NOMO-1 treated with dmso at 0.1 percent for 144 hours (cell line): ENCODE results near the gene GYPA.
"Not testable (repeated sequence)": the region's sequence is repeated elsewhere in the genome, so short reads cannot be mapped to it uniquely, and the experiment has no call there.

Source experiments
- DNase-seq: peaks from one replicate; lab custom pipeline; 2025; ENCODE audit not compliant: unreplicated experiment; lab: John Stamatoyannopoulos, UW

GYPA gene

DNA sequence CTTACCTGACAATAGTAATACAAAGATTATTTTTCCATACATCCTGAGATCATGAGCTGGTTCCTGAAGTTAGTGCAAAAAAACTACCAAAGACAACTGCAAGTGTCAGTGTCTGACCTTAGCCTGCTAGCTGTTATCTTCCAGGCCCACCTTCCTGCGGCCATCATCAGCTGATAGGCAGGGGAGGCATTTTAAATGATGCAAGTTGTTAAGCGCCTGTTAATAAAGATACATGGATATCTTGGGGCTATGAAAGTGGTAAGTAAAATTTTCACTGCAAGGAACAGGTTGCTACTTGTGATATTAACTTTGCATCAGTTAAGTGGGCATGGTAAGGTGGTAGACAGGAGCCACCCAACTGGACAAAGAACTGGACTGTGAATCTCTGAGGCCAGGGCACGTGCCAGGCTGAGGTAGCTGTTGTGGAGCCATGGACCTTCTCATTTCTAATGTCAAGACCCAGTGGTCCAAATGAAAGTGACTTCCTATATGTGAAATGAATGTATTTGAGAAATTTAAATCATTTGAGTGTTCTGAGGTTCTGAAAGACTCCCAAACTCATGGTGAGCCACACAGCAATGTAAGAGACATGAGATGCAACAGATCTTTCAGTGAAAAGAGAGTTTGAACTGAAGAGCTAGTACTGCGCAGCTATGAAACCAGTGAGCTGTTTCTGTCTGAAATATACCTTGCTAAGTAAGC lies at the start of gene GYPA:
TSS of gene GYPA (minus strand) at position 125 of the 702 bp plus-strand sequence. CDS start at position 42, 83 bp downstream.
- not testable (repeated sequence) for DNase-seq

DNA sequence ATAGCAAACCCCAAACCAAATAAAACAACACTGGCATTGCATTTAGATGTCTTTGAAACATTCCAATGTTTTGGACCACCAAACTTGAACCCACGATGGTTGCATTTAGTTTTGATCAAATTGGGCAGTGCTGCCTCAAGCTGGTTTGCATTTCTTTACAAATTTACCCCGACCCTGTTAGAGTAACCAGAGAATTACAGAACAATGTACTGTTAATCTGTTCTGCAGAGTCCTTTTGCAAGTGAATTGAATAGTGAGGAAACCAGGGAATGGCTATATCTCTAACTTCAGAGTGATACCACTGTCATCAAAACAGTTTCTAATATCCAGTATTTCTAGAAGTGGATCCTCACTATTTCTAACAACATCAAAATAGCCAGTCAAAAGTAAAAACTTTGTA lies 49.5 kb upstream of the GYPA start:
- DNase-seq, result no peak

DNA sequence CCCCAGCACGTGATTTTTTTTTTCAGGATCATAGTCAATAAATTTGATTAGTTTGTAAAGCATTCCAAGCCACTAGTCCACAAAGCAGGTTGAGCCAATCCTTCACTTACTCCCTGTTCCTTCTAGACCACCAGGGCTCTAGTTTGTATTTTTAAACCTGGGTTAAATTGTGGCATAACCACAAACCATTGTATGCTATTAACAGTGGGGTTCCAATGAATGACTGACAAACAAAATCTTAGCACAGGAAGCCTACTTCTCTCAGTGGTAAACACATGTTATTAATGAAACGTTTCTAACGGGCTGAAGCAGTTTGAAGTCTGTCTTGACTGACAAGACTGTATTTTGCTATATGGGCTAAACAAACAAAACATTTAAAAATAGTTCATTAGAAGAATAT lies 48.6 kb upstream of the GYPA start:
- DNase-seq, result no peak

DNA sequence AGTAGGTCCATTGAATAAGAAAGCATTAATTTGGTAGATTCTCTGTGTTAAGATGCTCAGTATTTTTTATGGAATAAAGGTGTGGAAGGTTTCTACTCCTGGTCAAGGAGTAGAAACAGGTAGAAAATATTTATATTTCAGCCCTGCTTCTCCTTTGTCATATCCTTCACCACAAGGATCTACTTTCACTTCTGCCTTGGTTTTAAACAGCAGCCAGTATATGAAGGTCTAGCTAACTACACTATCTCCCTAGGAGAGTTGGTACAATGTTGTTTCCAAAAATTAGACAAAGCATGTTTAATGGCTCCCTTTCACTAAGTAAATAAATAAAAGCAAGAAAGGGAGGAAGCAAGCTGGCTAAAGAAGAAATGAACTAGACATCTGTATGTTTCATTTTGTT lies 44.6 kb upstream of the GYPA start:
- no peak for DNase-seq

DNA sequence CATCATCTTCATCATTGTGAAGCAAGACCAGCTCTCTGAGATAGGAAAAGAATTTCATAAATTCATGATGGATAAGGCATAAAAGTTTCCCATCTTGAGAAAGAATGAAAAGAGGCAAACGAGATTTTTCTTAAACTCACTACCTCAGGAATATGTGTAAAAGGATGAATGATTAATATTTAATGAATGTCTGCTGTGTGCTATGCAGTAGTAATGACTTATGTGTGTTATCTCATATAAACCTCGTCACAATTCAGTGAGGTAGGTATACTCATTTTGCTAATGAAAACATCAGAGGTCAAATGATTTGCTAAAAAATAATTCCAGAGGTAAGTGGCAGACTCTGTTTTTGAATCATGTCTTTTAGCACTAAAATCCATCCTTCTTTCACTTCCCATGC lies 42.6 kb upstream of the GYPA start:
- DNase-seq, result no peak

DNA sequence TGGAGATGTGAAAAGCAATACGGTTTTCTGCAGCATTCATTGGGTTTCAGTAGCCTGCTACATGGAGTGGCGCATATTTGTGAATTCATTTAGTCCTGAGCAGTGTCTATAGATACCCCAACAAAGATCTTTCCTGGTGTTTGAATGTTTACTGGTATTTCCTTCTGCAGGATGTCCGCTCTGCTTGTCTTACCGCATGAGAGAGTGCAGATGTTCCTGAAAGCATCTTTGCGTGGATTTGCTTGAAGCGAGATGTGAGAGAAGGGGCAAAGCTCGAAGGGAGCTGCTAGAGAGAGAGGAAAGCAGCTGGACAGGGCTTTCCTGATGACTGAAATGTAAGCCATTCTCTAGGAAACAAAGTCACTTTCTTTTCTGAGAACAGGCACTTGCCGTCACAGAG lies 40.9 kb upstream of the GYPA start:
- no peak for DNase-seq

DNA sequence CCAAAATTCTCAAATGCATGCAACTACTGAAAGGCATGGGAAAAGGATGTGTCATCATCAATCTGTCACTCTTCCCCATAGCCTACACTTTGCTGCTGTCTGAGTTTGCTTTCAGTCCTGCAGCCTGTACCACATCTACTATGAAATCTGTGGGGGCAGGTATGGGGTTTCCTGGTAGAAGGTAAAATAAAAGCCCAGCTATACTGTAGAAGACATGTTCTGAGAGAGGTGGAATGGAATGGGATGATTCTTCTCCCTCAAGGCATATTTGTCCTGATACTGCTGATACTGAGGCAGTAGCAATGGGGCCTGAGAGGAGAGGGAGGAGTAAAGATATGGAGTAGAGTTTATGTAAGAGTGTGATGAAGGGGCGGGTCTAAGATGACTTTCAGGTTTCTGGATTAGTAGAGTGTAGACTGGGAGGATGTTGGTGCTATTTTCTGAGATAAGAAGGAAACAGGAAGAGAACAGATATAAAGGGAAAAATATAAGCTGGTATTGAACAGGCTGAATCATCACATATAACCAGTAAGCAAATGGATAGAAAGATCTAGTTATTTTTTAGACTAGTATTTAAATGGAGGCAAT lies 38.7 kb upstream of the GYPA start:
- DNase-seq, result no peak

DNA sequence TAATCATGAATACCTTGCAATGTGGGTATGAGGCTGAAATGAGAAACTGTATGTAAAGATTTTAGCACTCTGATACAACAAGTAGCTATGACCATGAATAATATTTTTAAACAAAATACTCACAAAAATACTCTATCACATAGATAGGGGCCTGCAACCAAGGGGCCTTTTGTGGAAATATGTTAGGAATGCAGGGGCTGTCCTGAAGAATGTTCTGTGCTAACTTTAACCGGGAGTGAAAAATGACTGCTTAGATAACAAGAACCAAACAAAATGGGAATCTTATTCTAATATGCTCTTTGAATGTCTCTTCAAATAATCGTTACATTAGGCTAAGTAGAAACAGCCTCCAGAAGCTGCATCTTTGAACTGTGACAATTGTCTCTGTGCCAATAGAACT lies 37.9 kb upstream of the GYPA start:
- no peak for DNase-seq

DNA sequence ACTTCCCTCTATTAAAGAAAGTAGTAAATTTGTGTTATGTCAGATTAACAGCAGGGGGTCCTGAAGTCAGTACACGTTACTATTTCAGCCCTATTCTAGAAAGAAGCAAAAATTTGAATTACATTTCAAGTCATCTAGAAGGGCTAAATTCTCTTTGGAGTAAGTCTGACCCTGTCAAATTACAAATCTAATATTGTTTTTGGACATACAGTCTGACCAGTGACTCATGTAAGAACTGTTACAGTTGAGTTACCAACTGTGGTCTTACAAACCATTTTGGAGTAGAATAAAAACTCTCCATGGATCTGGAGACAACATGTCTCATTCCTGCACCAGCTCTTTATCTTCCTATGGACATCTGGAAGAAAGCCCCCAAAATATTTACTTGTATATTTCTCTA lies 36.0 kb upstream of the GYPA start:
- DNase-seq, result no peak

DNA sequence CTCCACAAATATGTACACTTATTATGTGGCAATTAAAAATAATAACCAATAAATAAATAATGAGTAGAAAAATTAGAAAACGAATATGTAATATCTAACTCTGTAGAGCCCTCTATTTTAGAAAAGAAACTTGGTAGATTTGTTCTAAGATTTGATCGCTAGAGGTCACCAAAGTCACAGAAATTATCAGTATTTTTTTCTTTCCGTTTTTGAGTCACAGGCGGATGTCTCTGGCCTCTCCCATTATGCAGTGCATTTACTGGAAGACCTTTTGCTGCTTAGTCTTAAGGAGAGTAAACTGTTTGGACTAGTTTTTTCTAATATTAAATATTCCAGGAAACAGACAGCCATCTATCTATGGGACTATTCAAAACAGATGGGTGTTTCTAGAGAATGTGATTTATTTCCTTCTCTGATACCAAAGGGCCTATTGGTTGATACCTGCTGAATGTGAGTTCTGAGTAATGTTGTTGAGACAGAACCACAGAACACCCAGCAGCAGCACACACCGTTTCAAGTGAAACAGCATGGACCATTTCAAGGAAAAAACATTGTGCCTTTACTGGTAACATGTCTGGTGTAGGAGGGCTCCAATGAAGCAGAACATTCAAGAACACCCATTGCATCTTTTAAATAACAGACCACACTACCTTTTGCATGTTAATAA lies 34.0 kb upstream of the GYPA start:
- peak; percentile 30 for DNase-seq

DNA sequence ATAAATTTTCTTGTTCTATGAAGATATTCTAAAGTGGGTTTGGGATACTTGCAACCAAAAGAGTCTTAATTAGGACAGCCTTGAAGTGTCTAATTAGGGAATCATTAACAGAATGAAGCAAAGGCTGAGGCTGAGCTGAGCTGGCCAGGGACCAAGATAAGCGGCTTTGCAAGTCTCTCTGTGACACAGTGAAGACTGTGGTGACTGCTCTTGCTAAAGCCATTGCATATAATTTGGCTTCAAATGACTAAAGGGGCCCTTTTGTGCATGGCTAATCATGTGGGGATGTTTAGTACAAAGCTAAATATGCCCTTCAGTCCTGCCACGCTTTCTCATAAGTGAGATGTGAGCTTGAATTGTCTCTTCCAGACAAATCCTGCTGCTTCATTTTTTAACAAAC lies 31.2 kb upstream of the GYPA start:
- DNase-seq, result no peak

DNA sequence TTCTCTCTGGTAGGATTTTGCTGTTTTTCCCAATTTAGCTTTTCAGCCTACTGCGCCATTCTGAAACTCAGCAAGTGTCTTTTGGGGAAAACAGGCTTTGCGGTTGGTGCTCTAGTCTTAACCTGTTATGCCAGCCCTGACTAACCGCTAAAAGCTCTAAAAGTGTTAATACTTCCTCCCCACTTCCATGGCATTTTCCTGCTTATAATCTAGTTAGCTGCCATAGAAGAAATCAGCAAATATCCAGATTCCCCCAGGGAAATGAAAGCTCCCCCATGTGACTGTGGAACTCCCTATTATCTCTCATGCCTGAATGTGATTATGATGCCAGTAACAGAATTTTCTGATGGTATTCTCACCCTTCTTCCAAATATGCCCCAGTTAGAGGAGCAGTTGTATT lies 28.7 kb upstream of the GYPA start:
- no peak for DNase-seq

DNA sequence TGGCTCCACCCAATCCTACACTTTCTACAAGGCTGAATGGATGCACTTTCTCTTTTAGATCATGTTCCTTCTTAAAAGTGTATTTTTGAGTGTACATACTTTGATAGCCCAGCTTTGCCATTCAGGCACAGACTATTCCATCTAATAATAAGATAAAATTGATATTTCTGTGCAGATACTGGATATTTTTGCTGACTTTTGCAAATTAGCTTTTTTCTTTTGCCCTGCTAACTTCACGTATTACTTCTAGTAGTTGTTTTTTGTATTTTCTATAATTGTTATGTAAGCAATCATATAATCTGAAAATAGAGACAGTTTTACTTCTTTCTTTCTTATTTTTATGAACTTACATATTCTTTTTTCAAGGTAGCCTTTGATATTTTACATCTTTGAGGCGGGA lies 13.5 kb upstream of the GYPA start:
- DNase-seq, result no peak

DNA sequence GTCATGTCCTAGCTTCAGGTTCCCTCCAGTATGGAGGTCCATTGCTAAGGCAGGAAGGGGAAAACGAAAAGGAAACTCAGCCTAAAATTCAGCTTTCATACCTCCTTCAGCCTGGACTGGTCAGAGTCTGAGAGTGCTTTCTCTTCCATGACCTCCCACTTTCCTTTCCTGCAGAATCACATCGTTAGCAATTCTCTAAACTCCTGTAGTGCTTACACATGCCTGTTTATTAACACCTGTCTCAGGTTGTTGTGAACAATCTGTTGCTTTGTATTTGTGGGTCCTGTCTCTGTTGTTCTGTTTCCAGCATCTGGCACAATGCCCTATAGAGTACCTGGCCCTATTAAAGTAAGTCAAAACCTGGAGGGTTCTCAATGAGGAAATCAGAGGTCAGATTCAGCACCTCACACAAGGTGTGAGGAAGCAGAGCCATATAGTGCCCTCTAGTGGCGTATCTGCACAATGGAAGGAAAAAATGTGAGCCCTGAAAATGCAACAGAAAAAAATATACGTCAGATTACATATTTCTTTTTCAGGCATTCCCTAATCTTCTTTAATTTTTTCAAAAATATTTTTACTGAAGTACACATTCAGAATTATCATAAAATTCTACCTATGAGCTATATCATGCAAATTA lies 2.3 kb upstream of the GYPA start:
- peak; percentile 1 for DNase-seq

DNA sequence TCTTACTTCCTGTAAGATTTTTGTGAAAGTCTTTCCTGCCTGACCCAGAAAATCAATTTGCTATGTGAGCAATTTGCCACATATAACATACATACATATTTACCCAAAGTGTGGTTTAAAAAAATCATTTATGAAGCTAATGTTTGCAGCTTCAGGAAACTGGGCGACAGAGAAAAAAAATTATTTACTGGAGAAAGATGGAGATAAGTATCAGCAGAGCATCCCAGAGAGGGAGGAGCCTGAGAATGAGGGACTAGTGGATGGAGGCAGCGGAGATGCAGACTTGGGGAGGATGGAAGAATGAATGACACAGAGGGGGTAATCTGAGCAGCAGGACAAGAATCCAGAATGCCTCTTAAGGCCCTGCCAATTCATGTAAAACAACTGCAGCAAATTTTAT lies 975 bp upstream of the GYPA start:
- no peak for DNase-seq

DNA sequence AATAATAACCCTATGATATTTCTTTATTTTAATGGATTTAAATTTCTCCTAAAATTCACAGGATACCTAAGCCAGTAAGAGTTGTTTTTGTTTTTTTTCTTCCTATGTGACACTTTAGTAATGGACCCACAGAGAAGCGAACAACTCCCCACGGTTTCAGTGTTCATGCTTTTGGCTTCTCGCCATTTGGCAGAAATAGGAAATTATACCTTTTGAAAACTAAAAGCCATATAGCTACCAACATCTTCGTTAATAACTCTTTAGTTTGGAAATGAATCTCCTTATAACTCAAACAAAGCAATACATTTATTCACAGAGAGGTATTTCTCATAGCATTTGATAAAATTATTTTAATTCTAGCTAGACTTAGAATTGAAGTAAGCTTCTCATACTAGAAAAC lies 527 bp downstream of the GYPA start:
- DNase-seq, result not testable (repeated sequence)

DNA sequence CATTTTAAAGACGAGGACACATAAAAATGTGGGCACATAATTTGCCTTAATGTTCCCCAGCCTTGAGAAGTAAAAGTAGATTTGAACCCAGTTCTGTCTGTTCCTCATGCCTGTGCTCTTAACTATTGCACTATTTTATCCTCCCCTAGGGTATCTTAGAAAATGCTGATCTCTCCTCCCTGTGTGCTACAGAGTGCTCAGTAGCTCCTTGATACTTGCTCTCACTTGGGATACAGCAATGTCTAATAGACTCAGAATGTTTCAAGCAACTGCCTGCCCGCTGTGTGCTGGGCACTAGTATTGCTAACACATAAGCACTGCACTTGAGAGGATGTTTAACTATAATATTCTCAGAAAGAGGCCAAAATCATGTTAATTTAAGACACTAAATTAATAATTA lies 971 bp downstream of the GYPA start:
- DNase-seq, result not testable (repeated sequence)

DNA sequence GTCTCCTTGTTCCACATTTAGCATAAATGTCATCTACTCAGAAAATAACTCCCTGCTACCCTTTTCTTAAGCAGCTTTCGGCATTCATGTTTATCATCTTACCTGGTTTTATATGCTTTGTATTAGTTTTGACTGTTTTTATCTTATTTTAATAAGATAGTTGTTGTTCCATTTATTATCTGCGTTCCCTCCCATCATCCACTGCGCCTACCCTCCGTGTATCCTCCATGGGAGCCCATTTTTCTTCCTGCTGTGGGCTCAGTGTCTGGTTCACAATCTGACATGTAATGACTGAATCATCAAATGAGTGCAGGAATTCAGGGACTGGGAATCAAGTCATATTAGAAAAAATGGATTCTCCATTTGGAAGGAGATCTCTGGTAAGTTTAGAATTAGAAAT lies 2.3 kb downstream of the GYPA start:
- DNase-seq, result not testable (repeated sequence)

DNA sequence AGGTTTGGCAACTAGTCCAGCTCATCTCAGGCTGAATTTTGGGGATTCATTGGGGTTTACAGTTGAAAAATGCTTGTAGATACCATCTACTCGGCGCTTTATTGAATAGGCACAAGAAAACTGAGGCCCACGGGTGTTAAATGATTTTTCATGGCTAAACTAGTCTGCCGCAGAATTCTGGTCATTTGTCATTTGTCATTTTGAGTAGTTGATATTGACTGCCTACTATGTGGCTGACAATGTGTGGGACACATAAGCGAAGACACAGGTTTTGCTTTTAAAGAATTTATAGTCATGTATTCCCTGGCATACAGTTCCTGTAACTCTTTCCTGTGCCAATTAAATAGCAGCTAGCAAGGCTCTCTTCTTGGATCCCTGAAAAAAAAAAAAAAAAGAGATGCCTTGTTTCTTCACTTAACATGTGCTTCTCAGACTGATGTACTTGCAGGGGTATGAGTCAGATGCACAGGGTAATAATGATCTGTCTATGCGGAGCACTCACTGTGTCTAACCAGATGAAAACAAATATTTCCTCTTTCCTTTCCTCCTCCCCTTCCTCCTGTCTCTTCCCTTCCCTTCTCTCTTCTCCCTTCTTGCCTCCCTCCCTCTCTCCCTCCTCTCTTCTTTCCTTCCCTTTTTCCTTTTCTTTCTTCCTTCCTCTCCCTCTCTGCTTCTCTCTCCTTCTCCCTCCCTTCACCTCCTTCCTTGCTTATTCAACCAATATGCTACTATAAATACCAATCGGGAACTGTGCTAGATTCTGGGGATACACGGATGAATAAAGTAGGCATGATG lies 3.2 kb downstream of the GYPA start:
- DNase-seq, result not testable (repeated sequence)

DNA sequence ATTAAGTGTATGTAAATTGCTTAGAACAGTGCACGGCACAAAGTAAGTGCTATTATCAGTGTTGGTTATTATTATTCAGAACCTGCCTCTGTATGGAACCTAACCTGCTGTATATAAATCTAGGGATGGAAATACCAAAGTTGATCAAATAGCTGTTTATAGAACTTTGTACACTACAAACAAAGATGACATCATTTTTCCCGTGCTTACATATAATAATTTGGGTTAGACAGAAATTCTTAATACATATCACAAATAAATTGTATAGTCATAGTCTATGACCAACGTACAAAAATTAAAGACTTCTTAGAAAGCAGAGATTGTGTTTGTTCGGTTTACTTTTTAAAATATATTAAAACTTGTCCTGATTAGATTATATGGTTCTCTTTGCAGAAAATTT lies 4.3 kb downstream of the GYPA start:
- not testable (repeated sequence) for DNase-seq

DNA sequence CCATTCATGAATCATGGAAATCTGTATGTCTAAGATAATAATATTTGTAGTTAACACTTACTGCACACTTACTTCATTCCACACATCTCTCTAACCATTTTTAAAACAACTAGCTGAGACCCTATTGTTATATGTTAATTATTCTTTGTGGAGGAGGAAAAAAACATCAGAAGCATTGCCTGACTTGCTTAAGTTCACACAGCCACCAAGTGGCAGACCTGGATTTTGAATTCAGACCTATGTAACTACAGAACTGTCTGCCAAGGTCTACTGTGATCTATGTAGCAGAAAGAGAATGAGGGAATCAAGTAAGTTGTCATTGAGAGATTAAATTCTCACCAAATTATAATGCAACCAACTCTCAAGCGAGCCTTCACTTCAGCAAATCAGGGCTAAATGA lies 10.4 kb downstream of the GYPA start:
- not testable (repeated sequence) for DNase-seq
